Fibroblast of skin of left biceps (primary cell): ENCODE results near the gene ZNRD2.

Experiments used
- DNase-seq, 2 experiments: peaks; one replicate each; pipeline ENCODE4 v3.0.0-alpha.2; 2013; ENCODE audit warnings: low read depth in 2 of 2

The ZNRD2 gene

GRCh38 chr11:65538232-65538914 is 31.9 kb upstream of the ZNRD2 start:
- DNase-seq, result no peak

- no peak for DNase-seq
These were observed 31.1 kb upstream of the ZNRD2 start for GRCh38 chr11:65538915-65539743.

- DNase-seq, result no peak
These were observed 30.5 kb upstream of the ZNRD2 start for GRCh38 chr11:65539744-65540289.

- peak; percentile 47 to 63 for DNase-seq
These were observed 29.8 kb upstream of the ZNRD2 start for GRCh38 chr11:65540290-65541092.

- no peak for DNase-seq
These were observed 28.9 kb upstream of the ZNRD2 start for GRCh38 chr11:65541093-65541982.

- no peak for DNase-seq
These were observed 27.4 kb upstream of the ZNRD2 start for GRCh38 chr11:65542738-65543390.

- no peak for DNase-seq
These were observed 24.4 kb upstream of the ZNRD2 start for GRCh38 chr11:65545853-65546216.

- no peak for DNase-seq
These were observed 23.9 kb upstream of the ZNRD2 start for GRCh38 chr11:65546217-65546958.

DNA sequence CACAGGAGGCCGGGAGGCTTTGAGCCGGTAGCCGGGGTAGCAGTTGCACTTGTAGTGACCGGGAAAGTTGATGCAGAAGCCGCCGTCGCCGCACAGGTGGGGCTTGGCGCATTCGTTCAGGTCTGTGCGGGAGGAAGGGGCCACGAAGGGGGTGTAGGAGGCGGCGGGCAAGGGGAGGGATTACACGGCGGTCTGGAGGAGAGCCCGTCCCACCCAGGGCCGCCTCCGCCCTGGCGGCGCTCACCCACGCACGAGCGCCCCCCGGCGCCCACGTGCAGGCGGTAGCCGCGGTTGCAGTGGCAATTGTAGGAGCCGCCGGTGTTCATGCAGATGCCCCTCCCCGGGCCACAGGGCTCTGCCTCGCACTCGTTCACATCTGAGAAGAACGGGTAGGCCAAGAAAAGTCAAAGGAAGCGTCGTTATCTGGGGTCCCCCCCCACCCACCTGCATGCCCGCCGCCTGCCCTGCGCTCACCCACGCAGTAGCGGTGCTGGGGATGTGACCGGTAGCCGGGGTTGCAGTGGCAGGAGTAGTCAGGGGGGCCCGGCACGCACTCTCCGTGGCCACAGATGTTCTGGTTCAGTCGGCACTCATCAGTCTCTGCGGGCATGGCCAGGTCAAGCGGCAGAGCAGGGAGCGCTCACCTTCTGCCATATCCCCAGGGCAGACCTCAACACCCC is 22.7 kb upstream of the ZNRD2 start:
- no peak for DNase-seq

GRCh38 chr11:65548395-65548794 is 21.9 kb upstream of the ZNRD2 start:
- no peak for DNase-seq

GRCh38 chr11:65549096-65549495 is 21.2 kb upstream of the ZNRD2 start:
- no peak for DNase-seq

- no peak for DNase-seq
These were observed 18.5 kb upstream of the ZNRD2 start for GRCh38 chr11:65551572-65552387.

GRCh38 chr11:65552388-65552951 is 17.8 kb upstream of the ZNRD2 start:
- DNase-seq, result no peak

DNA sequence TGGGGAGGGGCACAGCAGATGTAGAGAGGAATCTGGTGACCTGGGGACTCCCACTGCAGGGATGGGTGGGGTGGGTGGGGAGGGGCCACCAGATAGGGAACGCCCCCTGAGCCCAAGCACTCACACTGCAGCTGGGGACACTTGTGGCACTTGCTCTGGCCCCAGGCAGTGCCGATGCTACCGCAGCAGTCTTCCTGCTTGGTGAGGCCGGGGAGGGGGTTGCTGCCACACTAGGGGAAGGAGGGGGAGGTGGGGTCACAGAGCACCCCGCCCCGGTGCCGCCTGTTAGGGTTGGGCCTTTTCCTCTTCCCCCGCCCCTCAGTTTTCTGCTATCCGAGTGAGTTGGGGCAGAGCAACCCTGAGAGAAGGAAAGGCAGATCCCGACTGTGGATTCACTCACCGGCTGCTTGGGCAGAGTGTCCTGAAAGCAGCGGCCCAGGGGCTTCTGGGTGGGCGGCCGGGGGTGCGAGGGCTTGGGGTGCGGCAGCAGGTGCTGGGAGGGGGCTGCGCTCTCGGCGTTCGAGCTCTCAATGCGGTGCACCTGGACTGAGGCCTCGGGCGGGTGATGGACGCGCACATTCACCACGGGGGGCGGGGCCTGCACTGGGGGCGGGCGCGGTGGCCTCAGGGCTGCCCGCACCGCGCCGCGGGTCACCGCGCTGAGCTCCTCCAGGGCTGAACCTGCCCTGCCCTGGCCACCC is 16.8 kb upstream of the ZNRD2 start:
- DNase-seq, result no peak

DNA sequence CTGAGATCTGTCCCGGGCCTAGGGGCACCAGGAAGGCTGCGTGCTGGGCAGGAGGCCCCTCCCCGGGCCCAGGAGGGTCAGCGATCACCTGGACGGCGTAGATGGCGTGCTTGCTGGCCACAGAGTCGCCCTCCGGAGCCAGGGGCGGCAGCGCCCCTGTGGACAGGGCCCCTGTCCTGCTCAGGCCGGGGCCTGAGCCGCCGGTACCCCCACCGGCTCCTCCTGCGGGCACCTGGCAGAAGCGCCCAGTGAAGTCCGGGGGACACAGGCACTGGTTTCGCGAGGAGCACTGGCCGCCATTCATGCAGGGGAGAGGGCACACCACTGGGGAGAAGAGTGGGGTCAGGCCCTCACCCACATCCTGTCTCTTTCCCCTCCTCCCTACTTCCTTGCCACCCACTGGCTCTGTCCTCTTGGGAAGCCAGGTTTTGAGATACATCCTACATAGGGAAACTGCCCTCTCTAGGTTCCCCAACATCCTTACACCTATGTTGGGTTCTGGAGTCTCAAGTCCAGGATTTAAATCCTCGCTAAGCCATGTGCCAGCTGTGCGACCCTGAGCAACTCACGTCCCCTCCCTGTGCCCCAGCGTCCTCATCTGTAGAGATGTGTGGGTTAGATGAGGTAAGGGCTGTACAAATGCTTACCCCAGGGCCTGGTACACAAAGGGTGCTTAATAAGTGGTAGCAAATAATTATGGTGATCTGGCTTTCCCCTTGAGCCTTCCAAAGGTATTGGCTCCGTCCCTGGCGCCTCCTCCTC is 16.0 kb upstream of the ZNRD2 start:
- DNase-seq, result no peak

GRCh38 chr11:65554842-65555430 is 15.3 kb upstream of the ZNRD2 start:
- no peak for DNase-seq
